Measurements from ENCODE around the gene SEC14L3. TPM values are rescaled to one million over a fixed set of nuclear protein-coding genes. Genes with fewer than 3 reads are reported as not detected.

Gene SEC14L3
- total and polyA plus RNA-seq, 10 of the 15 experiments (the other 5 are each of a cell fraction or from before 2014, with no cell fraction given), result 0.03 TPM; not detected in 9

- intact Hi-C loops (cut with micrococcal nuclease; ENCODE audit: unreplicated experiment) (no loop called here), in situ Hi-C loops (cut with MboI) (no loop called here)
- Histone ChIP-seq H3K4me3 (no peak overlapping the region), H3K36me3 (ENCODE audit: control insufficient read depth in 2 of 2, insufficient read depth in 2 of 2, low read length in 1 of 2) (no peaks in the 10 kb centered on the region), H3K9ac (ENCODE audit: control insufficient read depth, insufficient read depth, low read length) (no peak overlapping the region), H3K4me2 (ENCODE audit: control insufficient read depth, insufficient read depth) (no peak overlapping the region), H2AFZ (ENCODE audit: control insufficient read depth, low read depth, low read length) (no peak overlapping the region), H3K27ac (ENCODE audit: control insufficient read depth, insufficient read depth) (no peak overlapping the region), H3K27me3 (replicated peaks in 1 of 2; ENCODE audit: control insufficient read depth in 2 of 2, insufficient read depth in 2 of 2, low read length in 1 of 2) (peaks cover 0 to 2% of the 10 kb centered on the region in 2 experiments; a peak in 1 of 4 replicates), H3K4me1 (ENCODE audit: control insufficient read depth, insufficient read depth, low read length) (no peaks in the 10 kb centered on the region), H3K9me3 (replicated peaks; ENCODE audit: control insufficient read depth, insufficient read depth, low read length) (no peaks in the 10 kb centered on the region), H3K79me2 (ENCODE audit: control insufficient read depth, insufficient read depth, low read length) (no peaks in the 10 kb centered on the region), H4K20me1 (ENCODE audit: control insufficient read depth, insufficient read depth) (no peaks in the 10 kb centered on the region)
- RAD21 ChIA-PET (ENCODE audit: unreplicated experiment), result no interaction called here
- POLR2A ChIA-PET, result no interaction called here
- SMC1A ChIA-PET (ENCODE audit: uncharacterized antibody, unreplicated experiment), result no interaction called here
- no peak for ATAC-seq
- FAIRE-seq, result no peak
- 16% methylated on average over 6 of the region's 6 CpGs for WGBS (ENCODE audit: insufficient coverage, insufficient replicate concordance, low lambda C conversion rate, missing lambda C conversion rate)
- CTCF ChIA-PET, result interaction anchor here (1.6 kb wide), 1 partner anchor 47 kb away, joined by 3 read pairs; no protein-coding TSS in a partner anchor
- BruUV-seq (replicated peaks), result no TSS peak
- no peak for DNase-seq (ENCODE audit: low read depth, low spot score)
- TF ChIP-seq YBX1 (IDR thresholded peaks at IDR 0.05), result no peak
- no peak for TF ChIP-seq NRF1 (conservative IDR thresholded peaks at IDR 0.05; ENCODE audit: low read depth, low read length)
- no peak for TF ChIP-seq TCF12 (IDR thresholded peaks at IDR 0.05; ENCODE audit: low read depth, low read length)
- TF ChIP-seq RELA (IDR thresholded peaks at IDR 0.05; ENCODE audit: borderline replicate concordance, partially characterized antibody), result no peak
- TF ChIP-seq NFYB (IDR thresholded peaks at IDR 0.05; ENCODE audit: insufficient read depth, low read depth, low read length), result no peak
- TF ChIP-seq TCF7 (IDR thresholded peaks at IDR 0.05; ENCODE audit: borderline replicate concordance), result no peak
- TF ChIP-seq HCFC1 (IDR thresholded peaks at IDR 0.05; ENCODE audit: low read length), result no peak
- no peak for TF ChIP-seq NR2C2 (IDR thresholded peaks at IDR 0.05; ENCODE audit: borderline replicate concordance, control insufficient read depth, insufficient read length, low read depth)
- TF ChIP-seq GABPA (IDR thresholded peaks at IDR 0.05; ENCODE audit: low read depth), result no peak
- no peak for TF ChIP-seq RFX5 (IDR thresholded peaks at IDR 0.05; ENCODE audit: low read depth, low read length)
- TF ChIP-seq ATF7 (IDR thresholded peaks at IDR 0.05; ENCODE audit: low read depth), result no peak
- no peak for TF ChIP-seq CUX1 (IDR thresholded peaks at IDR 0.05; ENCODE audit: insufficient replicate concordance, low read depth, low read length)
- no peak for TF ChIP-seq DPF2 (IDR thresholded peaks at IDR 0.05)
- TF ChIP-seq NFIC (IDR thresholded peaks at IDR 0.05; ENCODE audit: low read depth, low read length), result no peak
- no peak for TF ChIP-seq USF1 (IDR thresholded peaks at IDR 0.05; ENCODE audit: borderline replicate concordance, extremely low read length, insufficient read depth, low read depth, low read length)
- TF ChIP-seq SREBF2 (IDR thresholded peaks at IDR 0.05; ENCODE audit: low read length), result no peak
- no peak for TF ChIP-seq BACH1 (IDR thresholded peaks at IDR 0.05; ENCODE audit: borderline replicate concordance)
- TF ChIP-seq, protein P1, sequence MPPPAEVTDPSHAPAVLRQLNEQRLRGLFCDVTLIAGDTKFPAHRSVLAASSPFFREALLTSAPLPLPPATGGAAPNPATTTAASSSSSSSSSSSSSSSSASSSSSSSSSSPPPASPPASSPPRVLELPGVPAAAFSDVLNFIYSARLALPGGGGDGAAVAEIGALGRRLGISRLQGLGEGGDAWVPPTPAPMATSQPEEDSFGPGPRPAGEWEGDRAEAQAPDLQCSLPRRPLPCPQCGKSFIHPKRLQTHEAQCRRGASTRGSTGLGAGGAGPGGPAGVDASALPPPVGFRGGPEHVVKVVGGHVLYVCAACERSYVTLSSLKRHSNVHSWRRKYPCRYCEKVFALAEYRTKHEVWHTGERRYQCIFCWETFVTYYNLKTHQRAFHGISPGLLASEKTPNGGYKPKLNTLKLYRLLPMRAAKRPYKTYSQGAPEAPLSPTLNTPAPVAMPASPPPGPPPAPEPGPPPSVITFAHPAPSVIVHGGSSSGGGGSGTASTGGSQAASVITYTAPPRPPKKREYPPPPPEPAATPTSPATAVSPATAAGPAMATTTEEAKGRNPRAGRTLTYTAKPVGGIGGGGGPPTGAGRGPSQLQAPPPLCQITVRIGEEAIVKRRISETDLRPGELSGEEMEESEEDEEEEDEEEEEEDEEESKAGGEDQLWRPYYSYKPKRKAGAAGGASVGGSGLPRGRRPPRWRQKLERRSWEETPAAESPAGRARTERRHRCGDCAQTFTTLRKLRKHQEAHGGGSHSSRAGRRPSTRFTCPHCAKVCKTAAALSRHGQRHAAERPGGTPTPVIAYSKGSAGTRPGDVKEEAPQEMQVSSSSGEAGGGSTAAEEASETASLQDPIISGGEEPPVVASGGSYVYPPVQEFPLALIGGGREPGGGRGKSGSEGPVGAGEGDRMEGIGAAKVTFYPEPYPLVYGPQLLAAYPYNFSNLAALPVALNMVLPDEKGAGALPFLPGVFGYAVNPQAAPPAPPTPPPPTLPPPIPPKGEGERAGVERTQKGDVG (CRISPR knock-in tag; IDR thresholded peaks at IDR 0.05), result no peak
Observed at GRCh38 chr22:30516273-30516672, 44.5 kb upstream of the SEC14L3 start.

Data from GM12878 (cell line).